SU-DHL-6 (cell line): ENCODE measurements around the gene UFD1.

Source experiments
- H2AFZ ChIP-seq: fragments of 200-600 bp; sonication (generic); 2 replicates; pipeline ENCODE4 v1.6.1; 2014; ENCODE audit warnings: low read depth, mild to moderate bottlenecking, moderate library complexity, mixed read lengths, antibody characterized with exemption, low read length; ENCODE audit not compliant: severe bottlenecking
- H3F3A ChIP-seq: fragments of 200-600 bp; shearing (Covaris generic); 2 replicates; pipeline ENCODE4 v1.6.0; 2016; ENCODE audit warnings: antibody characterized with exemption, mild to moderate bottlenecking; ENCODE audit not compliant: insufficient read depth
- H3K27ac ChIP-seq: fragments of 200-600 bp; sonication (generic); 2 replicates; pipeline ENCODE4 v1.5.1; 2016; ENCODE audit warnings: low read depth, mild to moderate bottlenecking, low read length, moderate library complexity, mixed read lengths
- H3K27me3 ChIP-seq: fragments of 200-600 bp; sonication (generic), shearing (Covaris generic); 2 replicates; pipeline ENCODE4 v1.6.0; 2014; ENCODE audit warnings: mild to moderate bottlenecking, low read length
- H3K36me3 ChIP-seq: fragments of 200-600 bp; sonication (generic); 2 replicates; pipeline ENCODE4 v1.6.1; 2014; ENCODE audit warnings: mild to moderate bottlenecking, low read length, mixed read lengths
- H3K4me2 ChIP-seq: fragments of 300-600, 200-600 bp; shearing (Covaris generic), sonication (generic); 2 replicates; pipeline ENCODE4 v1.6.0; 2014; ENCODE audit warnings: low read length, low read depth, mild to moderate bottlenecking; ENCODE audit not compliant: poor library complexity, severe bottlenecking
- H3K4me3 ChIP-seq: fragments of 200-600 bp; sonication (generic); 2 replicates; pipeline ENCODE4 v1.5.1; 2014; ENCODE audit warnings: antibody characterized with exemption, low read length, mild to moderate bottlenecking, mixed read lengths; ENCODE audit not compliant: insufficient read depth, poor library complexity, severe bottlenecking
- H3K79me2 ChIP-seq: fragments of 200-600 bp; sonication (generic); 2 replicates; pipeline ENCODE4 v1.6.1; 2014; ENCODE audit warnings: mild to moderate bottlenecking, low read length, moderate library complexity; ENCODE audit not compliant: insufficient read depth
- H3K9ac ChIP-seq: fragments of 200-600 bp; sonication (generic); 2 replicates; pipeline ENCODE4 v1.7.0; 2014; ENCODE audit warnings: mild to moderate bottlenecking, low read length
- H3K9me2 ChIP-seq: fragments of 200-600 bp; sonication (generic); replicated peaks from 2 replicates; pipeline ENCODE4 v1.6.1; 2014; ENCODE audit warnings: low read length; ENCODE audit not compliant: insufficient read depth
- H3K9me3 ChIP-seq: fragments of 200-600 bp; sonication (generic); 2 replicates; pipeline ENCODE4 v1.6.1; 2014; ENCODE audit warnings: low read length, mixed read lengths; ENCODE audit not compliant: insufficient read depth
- H4K20me1 ChIP-seq: fragments of 200-600 bp; sonication (generic); 2 replicates; pipeline ENCODE4 v1.6.1; 2014; ENCODE audit warnings: low read depth, mild to moderate bottlenecking, antibody characterized with exemption, low read length, moderate library complexity, mixed read lengths
- CTCF ChIP-seq: fragments of 200-600 bp; sonication (generic); IDR thresholded peaks from one replicate; pipeline ENCODE4 v1.5.1; 2017; ENCODE audit warnings: antibody characterized with exemption, mild to moderate bottlenecking, low read length, moderate library complexity; ENCODE audit not compliant: insufficient read depth, poor library complexity, severe bottlenecking
- EZH2phosphoT487 ChIP-seq: fragments of 200-600 bp; sonication (generic), shearing (Covaris generic); conservative IDR thresholded peaks from 2 replicates; pipeline ENCODE4 v1.6.1; 2018; ENCODE audit warnings: mild to moderate bottlenecking, antibody characterized with exemption, low read length, moderate library complexity, mixed read lengths

UFD1 gene

GRCh38 chr22:19478901-19479354 lies at the start of gene UFD1:
Gene UFD1, minus strand, starts transcription at chr22:19479193. Its CDS starts 108 bp downstream, at chr22:19479085.
- peak within 1 kb of the TSS; percentile 85 for H3K9ac ChIP-seq
- peak within 1 kb of the TSS; percentile 84 for H3K4me3 ChIP-seq
- peak within 1 kb of the TSS; percentile 68 for H2AFZ ChIP-seq
- peaks cover 41% of the 10 kb centered on the region for H3K79me2 ChIP-seq
- peak within 1 kb of the TSS; percentile 89 for H3K27ac ChIP-seq
- no peaks in the 10 kb centered on the region for H3K9me2 ChIP-seq
- peak within 1 kb of the TSS; percentile 98 for H3K4me2 ChIP-seq
- no peaks in the 10 kb centered on the region for H3K9me3 ChIP-seq
- H4K20me1 ChIP-seq = no peaks in the 10 kb centered on the region
- TF ChIP-seq EZH2phosphoT487 (no peak), CTCF (no peak)
- H3K36me3 ChIP-seq = no peaks in the 10 kb centered on the region
- H3F3A ChIP-seq = no peaks in the 10 kb centered on the region
- no peaks in the 10 kb centered on the region for H3K27me3 ChIP-seq

- Histone ChIP-seq H4K20me1 (no peaks in the 10 kb centered on the region), H3F3A (no peaks in the 10 kb centered on the region), H3K9me2 (no peaks in the 10 kb centered on the region), H3K9me3 (no peaks in the 10 kb centered on the region), H3K9ac (no peak overlapping the region), H3K27ac (no peak overlapping the region), H3K36me3 (no peaks in the 10 kb centered on the region), H3K27me3 (no peaks in the 10 kb centered on the region), H3K4me2 (no peak overlapping the region), H2AFZ (no peak overlapping the region), H3K4me3 (no peak overlapping the region), H3K79me2 (no peaks in the 10 kb centered on the region)
- TF ChIP-seq EZH2phosphoT487 (no peak), CTCF (no peak)
These were observed 48.9 kb upstream of the UFD1 start for GRCh38 chr22:19527861-19528417.

- H3K27me3 ChIP-seq = no peaks in the 10 kb centered on the region
- H3F3A ChIP-seq = no peaks in the 10 kb centered on the region
- H3K4me3 ChIP-seq = no peak overlapping the region
- TF ChIP-seq EZH2phosphoT487 (no peak), CTCF (no peak)
- no peak overlapping the region for H2AFZ ChIP-seq
- H4K20me1 ChIP-seq = no peaks in the 10 kb centered on the region
- H3K79me2 ChIP-seq = no peaks in the 10 kb centered on the region
- no peak overlapping the region for H3K4me2 ChIP-seq
- H3K27ac ChIP-seq = no peak overlapping the region
- no peaks in the 10 kb centered on the region for H3K9me2 ChIP-seq
- no peaks in the 10 kb centered on the region for H3K9me3 ChIP-seq
- no peaks in the 10 kb centered on the region for H3K36me3 ChIP-seq
- H3K9ac ChIP-seq = no peak overlapping the region
These were observed 48.3 kb upstream of the UFD1 start for GRCh38 chr22:19527321-19527721.
